Cardiac muscle cell (in vitro differentiated cells and primary cell): Measurements from ENCODE around the gene SLC43A1. TPM values are rescaled to one million over a fixed set of nuclear protein-coding genes. Genes with fewer than 3 reads are reported as not detected.

ENCODE experiments used
- DNase-seq, 2 donors: peaks; one replicate each; pipeline versions ENCODE4 v3.0.0 to v3.0.0-alpha.2; 2010 to 2017; ENCODE audit warnings: low read depth in 1 of 2, low spot score in 1 of 2
- H3K27ac ChIP-seq: fragments of 200-600 bp; sonication (generic); 2 replicates; pipeline ENCODE4 v1.5.1; 2016
- H3K27me3 ChIP-seq: fragments of 200-600 bp; sonication (generic); 2 replicates; pipeline ENCODE4 v1.6.0; 2016; ENCODE audit warnings: control low read depth
- H3K36me3 ChIP-seq: fragments of 200-600 bp; sonication (generic); 2 replicates; pipeline ENCODE4 v1.5.1; 2016; ENCODE audit warnings: control low read depth
- H3K4me1 ChIP-seq: fragments of 200-600 bp; sonication (generic); 2 replicates; pipeline ENCODE4 v1.8.1; 2017; ENCODE audit warnings: low read depth, mild to moderate bottlenecking, mixed run types
- H3K4me3 ChIP-seq: fragments of 200-600 bp; sonication (generic); 2 replicates; pipeline ENCODE4 v1.5.1; 2016; ENCODE audit warnings: mild to moderate bottlenecking
- H3K9me3 ChIP-seq: fragments of 200-600 bp; sonication (generic); 2 replicates; pipeline ENCODE4 v1.5.1; 2017; ENCODE audit warnings: low read depth, mild to moderate bottlenecking, control low read depth
- polyA plus RNA-seq: library from polyadenylated mRNA; unstranded; fragments of >200 nt; fragmentation: Nextera tagmentation; extraction: Ambion mirVana; gene quantifications from 2 replicates; pipeline ENCODE4 v1.2.1, GENCODE V29; 2016
- total RNA-seq: library from RNA; depleted of rRNA; stranded (reverse); fragments of >200 nt; gene quantifications from 2 replicates; pipeline ENCODE4 v1.2.3, GENCODE V29; 2016
- TF ChIP-seq, protein P1 (sequence below): IDR thresholded peaks from 2 replicates; pipeline ENCODE4 v1.5.1; 2012; ENCODE audit warnings: low read depth, mild to moderate bottlenecking, low read length

SLC43A1 gene
- total and polyA plus RNA-seq, 2 experiments from 2014 or later: 11.2 to 24.6 TPM

DNA sequence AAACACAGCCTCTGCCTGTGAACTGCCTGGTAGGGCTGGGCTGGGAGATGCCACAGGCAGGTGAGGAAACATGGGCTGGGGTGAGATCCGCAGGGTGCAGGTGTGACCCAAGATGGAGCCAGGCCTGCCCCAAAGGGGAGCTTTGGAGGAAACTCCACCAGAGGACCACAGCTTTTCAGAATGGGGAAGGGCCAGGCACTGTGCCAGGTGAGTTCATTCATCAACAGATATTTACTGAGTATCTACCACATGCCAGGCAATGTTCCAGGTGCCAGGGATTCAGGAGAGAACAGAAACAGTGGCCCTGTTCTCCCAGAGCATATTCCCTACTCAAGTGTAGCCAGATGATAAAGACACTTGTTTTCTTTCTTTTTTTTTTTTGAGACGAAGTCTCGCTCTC, 44.0 kb downstream of the SLC43A1 start:
- DNase-seq: no peak
- H3K27ac ChIP-seq: no peak overlapping the region

GRCh38 chr11:57469268-57469667, 46.2 kb downstream of the SLC43A1 start:
- Histone ChIP-seq H3K4me3 (no peak overlapping the region), H3K27me3 (no peaks in the 10 kb centered on the region), H3K4me1 (no peaks in the 10 kb centered on the region), H3K27ac (no peak overlapping the region), H3K9me3 (no peaks in the 10 kb centered on the region), H3K36me3 (no peaks in the 10 kb centered on the region)
- DNase-seq: no peak
- TF ChIP-seq, protein P1, sequence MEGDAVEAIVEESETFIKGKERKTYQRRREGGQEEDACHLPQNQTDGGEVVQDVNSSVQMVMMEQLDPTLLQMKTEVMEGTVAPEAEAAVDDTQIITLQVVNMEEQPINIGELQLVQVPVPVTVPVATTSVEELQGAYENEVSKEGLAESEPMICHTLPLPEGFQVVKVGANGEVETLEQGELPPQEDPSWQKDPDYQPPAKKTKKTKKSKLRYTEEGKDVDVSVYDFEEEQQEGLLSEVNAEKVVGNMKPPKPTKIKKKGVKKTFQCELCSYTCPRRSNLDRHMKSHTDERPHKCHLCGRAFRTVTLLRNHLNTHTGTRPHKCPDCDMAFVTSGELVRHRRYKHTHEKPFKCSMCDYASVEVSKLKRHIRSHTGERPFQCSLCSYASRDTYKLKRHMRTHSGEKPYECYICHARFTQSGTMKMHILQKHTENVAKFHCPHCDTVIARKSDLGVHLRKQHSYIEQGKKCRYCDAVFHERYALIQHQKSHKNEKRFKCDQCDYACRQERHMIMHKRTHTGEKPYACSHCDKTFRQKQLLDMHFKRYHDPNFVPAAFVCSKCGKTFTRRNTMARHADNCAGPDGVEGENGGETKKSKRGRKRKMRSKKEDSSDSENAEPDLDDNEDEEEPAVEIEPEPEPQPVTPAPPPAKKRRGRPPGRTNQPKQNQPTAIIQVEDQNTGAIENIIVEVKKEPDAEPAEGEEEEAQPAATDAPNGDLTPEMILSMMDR: no peak

More for the DNA sequence above, 44.0 kb downstream of the SLC43A1 start:
- Histone ChIP-seq H3K4me1 (no peaks in the 10 kb centered on the region), H3K4me3 (no peak overlapping the region), H3K36me3 (no peaks in the 10 kb centered on the region), H3K9me3 (no peaks in the 10 kb centered on the region), H3K27me3 (peaks cover 22% of the 10 kb centered on the region)
- TF ChIP-seq, protein P1: no peak

- no peak for DNase-seq
- Histone ChIP-seq H3K36me3 (no peaks in the 10 kb centered on the region), H3K4me1 (no peaks in the 10 kb centered on the region), H3K27ac (no peak overlapping the region), H3K9me3 (no peaks in the 10 kb centered on the region), H3K27me3 (no peaks in the 10 kb centered on the region), H3K4me3 (no peak overlapping the region)
- TF ChIP-seq, protein P1: no peak
These were observed 47.2 kb downstream of the SLC43A1 start for GRCh38 chr11:57468276-57468675.

DNA sequence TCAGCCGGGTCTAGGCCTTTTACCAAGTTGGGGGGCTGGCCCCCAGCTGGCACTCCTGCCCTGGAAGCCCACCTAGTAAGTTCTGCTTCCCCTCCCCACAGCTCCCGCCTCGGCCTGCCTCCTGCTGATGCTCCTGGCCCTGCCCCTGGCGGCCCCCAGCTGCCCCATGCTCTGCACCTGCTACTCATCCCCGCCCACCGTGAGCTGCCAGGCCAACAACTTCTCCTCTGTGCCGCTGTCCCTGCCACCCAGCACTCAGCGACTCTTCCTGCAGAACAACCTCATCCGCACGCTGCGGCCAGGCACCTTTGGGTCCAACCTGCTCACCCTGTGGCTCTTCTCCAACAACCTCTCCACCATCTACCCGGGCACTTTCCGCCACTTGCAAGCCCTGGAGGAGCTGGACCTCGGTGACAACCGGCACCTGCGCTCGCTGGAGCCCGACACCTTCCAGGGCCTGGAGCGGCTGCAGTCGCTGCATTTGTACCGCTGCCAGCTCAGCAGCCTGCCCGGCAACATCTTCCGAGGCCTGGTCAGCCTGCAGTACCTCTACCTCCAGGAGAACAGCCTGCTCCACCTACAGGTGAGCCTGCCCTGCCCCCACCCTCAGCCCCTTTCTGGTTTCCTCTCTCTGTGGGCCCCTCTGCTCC, 47.9 kb downstream of the SLC43A1 start:
- Histone ChIP-seq H3K4me1 (no peaks in the 10 kb centered on the region), H3K4me3 (no peak overlapping the region), H3K36me3 (no peaks in the 10 kb centered on the region), H3K27ac (no peak overlapping the region), H3K27me3 (peaks cover 3% of the 10 kb centered on the region), H3K9me3 (no peaks in the 10 kb centered on the region)
- no peak for DNase-seq
- TF ChIP-seq, protein P1: no peak

DNA sequence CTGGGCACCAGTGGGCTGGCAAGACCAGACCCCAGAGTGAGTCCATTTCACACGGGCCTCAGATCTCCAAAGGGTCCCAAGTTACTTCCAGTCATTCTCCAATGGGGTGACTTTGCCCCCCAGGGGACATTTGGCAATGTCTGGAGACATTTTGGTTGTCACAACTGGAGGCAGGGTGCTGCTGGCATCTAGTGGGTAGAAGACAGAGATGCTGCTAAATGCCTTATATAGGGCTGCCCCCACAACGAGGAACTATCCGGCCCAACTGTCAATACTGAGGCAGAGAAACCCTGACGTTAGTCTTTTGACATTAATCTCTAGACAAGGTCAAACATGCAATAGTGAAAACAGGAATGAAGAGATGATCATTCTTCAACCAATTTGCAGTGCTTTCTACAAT, 48.8 kb downstream of the SLC43A1 start:
- Histone ChIP-seq H3K9me3 (no peaks in the 10 kb centered on the region), H3K36me3 (no peaks in the 10 kb centered on the region), H3K4me1 (no peaks in the 10 kb centered on the region), H3K27ac (no peak overlapping the region), H3K4me3 (no peak overlapping the region), H3K27me3 (peaks cover 13% of the 10 kb centered on the region)
- TF ChIP-seq, protein P1: no peak
- no peak for DNase-seq
